ENCODE results near the gene DNMT3B. TPM values are rescaled to one million over a fixed set of nuclear protein-coding genes. Genes with fewer than 3 reads are reported as not detected.

Gene DNMT3B
- total RNA-seq, 1 donor from 2014 or later = 4.7 TPM

- peaks cover 28% of the 10 kb centered on the region for H3K36me3 Mint-ChIP-seq (ENCODE audit: low read depth)
These were observed 44.2 kb downstream of the DNMT3B start for GRCh38 chr20:32806356-32806755.

DNA sequence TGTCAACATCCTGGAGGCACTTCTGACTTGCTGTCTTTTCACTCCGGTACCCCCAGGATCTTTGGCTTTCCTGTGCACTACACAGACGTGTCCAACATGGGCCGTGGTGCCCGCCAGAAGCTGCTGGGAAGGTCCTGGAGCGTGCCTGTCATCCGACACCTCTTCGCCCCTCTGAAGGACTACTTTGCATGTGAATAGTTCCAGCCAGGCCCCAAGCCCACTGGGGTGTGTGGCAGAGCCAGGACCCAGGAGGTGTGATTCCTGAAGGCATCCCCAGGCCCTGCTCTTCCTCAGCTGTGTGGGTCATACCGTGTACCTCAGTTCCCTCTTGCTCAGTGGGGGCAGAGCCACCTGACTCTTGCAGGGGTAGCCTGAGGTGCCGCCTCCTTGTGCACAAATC is 45.5 kb downstream of the DNMT3B start:
- H3K36me3 Mint-ChIP-seq (ENCODE audit: low read depth) = peaks cover 25% of the 10 kb centered on the region

More at GRCh38 chr20:32806356-32806755, 44.2 kb downstream of the DNMT3B start:
- TF ChIP-seq, protein P1, sequence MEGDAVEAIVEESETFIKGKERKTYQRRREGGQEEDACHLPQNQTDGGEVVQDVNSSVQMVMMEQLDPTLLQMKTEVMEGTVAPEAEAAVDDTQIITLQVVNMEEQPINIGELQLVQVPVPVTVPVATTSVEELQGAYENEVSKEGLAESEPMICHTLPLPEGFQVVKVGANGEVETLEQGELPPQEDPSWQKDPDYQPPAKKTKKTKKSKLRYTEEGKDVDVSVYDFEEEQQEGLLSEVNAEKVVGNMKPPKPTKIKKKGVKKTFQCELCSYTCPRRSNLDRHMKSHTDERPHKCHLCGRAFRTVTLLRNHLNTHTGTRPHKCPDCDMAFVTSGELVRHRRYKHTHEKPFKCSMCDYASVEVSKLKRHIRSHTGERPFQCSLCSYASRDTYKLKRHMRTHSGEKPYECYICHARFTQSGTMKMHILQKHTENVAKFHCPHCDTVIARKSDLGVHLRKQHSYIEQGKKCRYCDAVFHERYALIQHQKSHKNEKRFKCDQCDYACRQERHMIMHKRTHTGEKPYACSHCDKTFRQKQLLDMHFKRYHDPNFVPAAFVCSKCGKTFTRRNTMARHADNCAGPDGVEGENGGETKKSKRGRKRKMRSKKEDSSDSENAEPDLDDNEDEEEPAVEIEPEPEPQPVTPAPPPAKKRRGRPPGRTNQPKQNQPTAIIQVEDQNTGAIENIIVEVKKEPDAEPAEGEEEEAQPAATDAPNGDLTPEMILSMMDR (IDR thresholded peaks at IDR 0.05) = no peak
- no peak overlapping the region for H3K27ac Mint-ChIP-seq (ENCODE audit: unreplicated experiment)
- no peaks in the 10 kb centered on the region for H3K4me1 Mint-ChIP-seq (ENCODE audit: low read depth)
- no peak overlapping the region for H3K4me3 Mint-ChIP-seq (ENCODE audit: unreplicated experiment)
- no peaks in the 10 kb centered on the region for H3K9me3 Mint-ChIP-seq (ENCODE audit: low read depth)
- no peaks in the 10 kb centered on the region for H3K27me3 Mint-ChIP-seq (ENCODE audit: low read depth)
- DNase-seq (ENCODE audit: low spot score) = no peak

DNA sequence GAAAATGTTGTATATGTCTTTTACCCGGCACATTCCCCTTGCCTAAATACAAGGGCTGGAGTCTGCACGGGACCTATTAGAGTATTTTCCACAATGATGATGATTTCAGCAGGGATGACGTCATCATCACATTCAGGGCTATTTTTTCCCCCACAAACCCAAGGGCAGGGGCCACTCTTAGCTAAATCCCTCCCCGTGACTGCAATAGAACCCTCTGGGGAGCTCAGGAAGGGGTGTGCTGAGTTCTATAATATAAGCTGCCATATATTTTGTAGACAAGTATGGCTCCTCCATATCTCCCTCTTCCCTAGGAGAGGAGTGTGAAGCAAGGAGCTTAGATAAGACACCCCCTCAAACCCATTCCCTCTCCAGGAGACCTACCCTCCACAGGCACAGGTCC is 46.3 kb downstream of the DNMT3B start:
- no peak overlapping the region for H3K27ac Mint-ChIP-seq (ENCODE audit: unreplicated experiment)
- TF ChIP-seq, protein P1 (IDR thresholded peaks at IDR 0.05) = no peak
- H3K36me3 Mint-ChIP-seq (ENCODE audit: low read depth) = peaks cover 17% of the 10 kb centered on the region
- no peak overlapping the region for H3K4me3 Mint-ChIP-seq (ENCODE audit: unreplicated experiment)
- no peaks in the 10 kb centered on the region for H3K27me3 Mint-ChIP-seq (ENCODE audit: low read depth)
- DNase-seq (ENCODE audit: low spot score) = no peak
- no peaks in the 10 kb centered on the region for H3K4me1 Mint-ChIP-seq (ENCODE audit: low read depth)
- H3K9me3 Mint-ChIP-seq (ENCODE audit: low read depth) = no peaks in the 10 kb centered on the region

More for the DNA sequence above, 45.5 kb downstream of the DNMT3B start:
- TF ChIP-seq, protein P1 (IDR thresholded peaks at IDR 0.05) = no peak
- Mint-ChIP-seq H3K4me3 (ENCODE audit: unreplicated experiment) (no peak overlapping the region), H3K9me3 (ENCODE audit: low read depth) (no peaks in the 10 kb centered on the region), H3K27me3 (ENCODE audit: low read depth) (no peaks in the 10 kb centered on the region), H3K4me1 (ENCODE audit: low read depth) (no peaks in the 10 kb centered on the region), H3K27ac (ENCODE audit: unreplicated experiment) (no peak overlapping the region)
- no peak for DNase-seq (ENCODE audit: low spot score)

GRCh38 chr20:32809907-32810306 is 47.7 kb downstream of the DNMT3B start:
- no peak for DNase-seq (ENCODE audit: low spot score)
- H3K4me1 Mint-ChIP-seq (ENCODE audit: low read depth) = no peaks in the 10 kb centered on the region
- no peak overlapping the region for H3K27ac Mint-ChIP-seq (ENCODE audit: unreplicated experiment)
- H3K4me3 Mint-ChIP-seq (ENCODE audit: unreplicated experiment) = no peak overlapping the region
- H3K9me3 Mint-ChIP-seq (ENCODE audit: low read depth) = no peaks in the 10 kb centered on the region
- TF ChIP-seq, protein P1 (IDR thresholded peaks at IDR 0.05) = no peak
- peaks cover 14% of the 10 kb centered on the region for H3K36me3 Mint-ChIP-seq (ENCODE audit: low read depth)
- no peaks in the 10 kb centered on the region for H3K27me3 Mint-ChIP-seq (ENCODE audit: low read depth)

- H3K4me3 Mint-ChIP-seq (ENCODE audit: unreplicated experiment) = no peak overlapping the region
- no peak overlapping the region for H3K27ac Mint-ChIP-seq (ENCODE audit: unreplicated experiment)
- H3K9me3 Mint-ChIP-seq (ENCODE audit: low read depth) = no peaks in the 10 kb centered on the region
- H3K4me1 Mint-ChIP-seq (ENCODE audit: low read depth) = no peaks in the 10 kb centered on the region
- TF ChIP-seq, protein P1 (IDR thresholded peaks at IDR 0.05) = no peak
- no peak for DNase-seq (ENCODE audit: low spot score)
- no peaks in the 10 kb centered on the region for H3K27me3 Mint-ChIP-seq (ENCODE audit: low read depth)
- peaks cover 7% of the 10 kb centered on the region for H3K36me3 Mint-ChIP-seq (ENCODE audit: low read depth)
These were observed 48.8 kb downstream of the DNMT3B start for GRCh38 chr20:32810941-32811340.

Measured in chondrocyte (in vitro differentiated cells).